Measurements from ENCODE around the gene CXADR.

The CXADR gene

GRCh38 chr21:17610911-17611310 lies 98.1 kb downstream of the CXADR start:
- DNase-seq, result peak in 1 of 2 donors; percentile 7

- DNase-seq, result peak; percentile 81
These were observed 98.7 kb downstream of the CXADR start for GRCh38 chr21:17611414-17612022.

- peak; percentile 32 to 33 for DNase-seq
These were observed 99.3 kb downstream of the CXADR start for GRCh38 chr21:17612023-17612564.

GRCh38 chr21:17612565-17613241 lies 99.9 kb downstream of the CXADR start, which contains the start of gene BTG3:
Gene BTG3 (minus strand): TSS chr21:17612901. CDS start chr21:17609144, 3,757 bp downstream.
- DNase-seq, result peak; percentile 81 to 87

GRCh38 chr21:17613242-17613676 lies 100.4 kb downstream of the CXADR start:
- DNase-seq, result peak; percentile 9 to 20

GRCh38 chr21:17616831-17617230 lies 104.0 kb downstream of the CXADR start:
- DNase-seq, result no peak

- DNase-seq, result no peak
These were observed 109.2 kb downstream of the CXADR start for GRCh38 chr21:17622018-17622417.

- no peak for DNase-seq
These were observed 118.4 kb downstream of the CXADR start for GRCh38 chr21:17631195-17631594.

GRCh38 chr21:17636711-17637110 lies 123.9 kb downstream of the CXADR start:
- DNase-seq, result no peak

- DNase-seq, result no peak
These were observed 128.0 kb downstream of the CXADR start for GRCh38 chr21:17640821-17641220.

Measured in stimulated activated CD4-positive, alpha-beta T cell treated with anti-CD3 and anti-CD28 coated beads, Interleukin-2, amount 100 ng/mL, for 24 hours (primary cell).